ENCODE data around the gene TCF7L2.

Gene TCF7L2

DNA sequence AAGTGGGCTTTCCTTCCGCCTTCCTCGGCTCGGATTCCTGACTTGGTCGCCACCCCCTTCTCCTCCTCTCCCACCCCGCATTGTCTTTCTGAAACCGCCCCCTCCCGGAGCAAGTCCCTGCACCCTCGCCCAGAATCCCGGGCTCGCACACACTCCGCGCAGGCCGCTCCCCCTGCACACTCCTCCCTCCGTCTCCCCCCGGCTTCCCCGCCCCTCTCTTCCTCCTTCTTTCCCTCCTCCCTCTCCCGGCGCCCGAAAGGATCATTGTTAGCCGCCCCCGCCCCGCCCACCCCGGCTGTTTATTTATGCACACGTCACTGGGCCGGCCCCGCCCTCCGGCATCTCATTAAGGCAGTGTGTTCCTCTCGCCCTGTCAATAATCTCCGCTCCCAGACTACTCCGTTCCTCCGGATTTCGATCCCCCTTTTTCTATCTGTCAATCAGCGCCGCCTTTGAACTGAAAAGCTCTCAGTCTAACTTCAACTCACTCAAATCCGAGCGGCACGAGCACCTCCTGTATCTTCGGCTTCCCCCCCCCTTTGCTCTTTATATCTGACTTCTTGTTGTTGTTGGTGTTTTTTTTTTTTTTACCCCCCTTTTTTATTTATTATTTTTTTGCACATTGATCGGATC, at the start of gene TCF7L2:
Gene TCF7L2, plus strand, starts transcription at position 373 of the 633 bp plus-strand sequence. CDS start 510 bp downstream, outside the sequence.
- DNase-seq (ENCODE audit: low read depth in 2 of 2, low spot score in 1 of 2): peak; percentile 25 to 28

DNA sequence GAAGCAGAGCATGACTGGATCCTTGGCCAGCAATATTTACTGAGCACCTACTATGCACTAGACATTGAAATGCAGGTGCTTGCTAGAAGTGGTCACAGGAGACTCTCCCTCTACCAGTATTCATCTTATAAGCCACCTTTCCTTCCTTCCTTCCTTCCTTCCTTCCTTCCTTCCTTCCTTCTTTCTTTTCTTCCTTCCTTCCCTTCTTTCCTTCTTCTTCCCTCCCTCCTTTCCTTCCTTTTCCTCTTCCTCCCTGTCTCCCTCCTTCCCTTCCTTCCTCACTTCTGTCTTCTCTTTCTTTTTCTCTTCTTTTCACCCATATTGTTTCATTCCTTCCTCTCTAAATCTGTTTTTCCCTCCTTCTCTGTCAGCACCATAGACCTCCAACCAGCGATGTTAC, 47.3 kb upstream of the TCF7L2 start:
- DNase-seq (ENCODE audit: low read depth in 2 of 2, low spot score in 1 of 2): no peak

DNA sequence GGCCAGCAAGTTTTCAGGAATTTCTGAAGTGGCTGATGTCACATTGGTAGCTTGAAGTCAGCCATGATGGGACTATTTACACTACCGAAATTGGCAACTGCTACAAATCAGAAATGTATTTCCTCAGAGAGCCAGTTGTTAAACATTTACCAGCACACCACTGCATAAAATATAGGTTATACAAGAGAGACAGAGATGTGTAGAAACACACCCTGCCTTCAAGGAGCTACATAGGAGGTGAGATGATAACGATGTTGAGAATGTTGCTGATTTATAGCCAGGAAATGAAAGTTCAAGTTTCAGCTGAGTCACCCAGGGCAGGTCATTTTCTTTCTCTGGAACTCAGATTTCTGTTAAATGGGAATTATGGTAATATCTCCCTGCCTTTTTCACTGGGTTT, 46.0 kb upstream of the TCF7L2 start:
- DNase-seq (ENCODE audit: low read depth in 2 of 2, low spot score in 1 of 2): no peak

DNA sequence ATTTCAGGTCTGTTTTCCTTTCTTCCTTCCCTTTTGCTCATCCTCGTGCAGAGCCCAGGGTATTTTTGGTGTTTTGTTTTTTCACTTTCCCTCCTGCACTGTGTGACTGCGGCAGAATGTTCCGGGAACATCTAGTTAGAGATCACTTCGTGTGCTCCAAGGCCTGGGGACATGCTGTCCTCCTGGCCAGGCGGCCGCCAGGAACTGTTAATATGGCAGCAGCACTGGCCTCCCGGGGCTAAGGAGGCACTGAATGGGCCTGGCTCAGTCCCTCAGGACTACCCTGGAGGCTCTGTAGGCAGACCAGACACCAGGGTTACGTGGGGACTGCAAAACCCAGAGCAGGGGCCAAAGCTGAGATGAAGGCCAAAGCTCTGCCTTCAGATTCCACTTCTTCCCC, 43.1 kb upstream of the TCF7L2 start:
- DNase-seq (ENCODE audit: low read depth in 2 of 2, low spot score in 1 of 2): no peak

DNA sequence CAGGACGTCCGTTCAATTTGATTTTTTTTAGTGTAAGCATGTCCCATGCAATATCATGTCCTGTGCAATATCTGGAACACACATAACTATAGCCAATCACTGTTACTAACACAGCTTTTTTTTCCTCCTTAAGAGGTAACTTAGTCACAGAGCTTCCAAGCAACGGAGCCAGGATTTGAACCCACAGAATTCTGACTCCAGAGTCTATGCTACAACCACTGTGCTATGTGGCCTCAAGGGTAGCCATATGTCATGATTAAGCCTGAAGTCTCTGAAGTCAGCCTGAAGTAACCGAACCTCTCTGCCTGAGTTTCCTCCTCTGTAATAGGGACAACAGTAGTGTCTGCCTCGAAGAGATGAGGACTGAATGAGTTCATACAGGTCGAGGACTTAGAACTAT, 42.2 kb upstream of the TCF7L2 start:
- DNase-seq (ENCODE audit: low read depth in 2 of 2, low spot score in 1 of 2): no peak

DNA sequence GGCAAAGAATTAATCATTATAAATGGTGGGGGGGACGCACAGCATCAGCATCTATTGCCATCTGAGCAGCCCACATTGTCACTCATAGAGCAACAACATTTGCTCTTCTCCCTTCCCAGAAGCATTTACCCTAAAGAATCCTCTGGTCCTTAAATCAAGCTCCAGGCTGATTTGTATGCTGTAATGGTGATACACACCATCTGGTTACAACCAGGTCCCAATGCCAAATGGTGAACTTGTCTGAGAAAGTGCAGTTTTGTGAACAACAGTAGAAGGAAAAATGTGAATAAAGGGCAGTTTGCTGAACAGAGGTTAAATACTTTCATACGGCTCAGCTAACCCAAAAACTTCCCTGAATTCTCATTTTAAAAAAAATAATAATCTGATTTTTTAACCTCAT, 38.8 kb upstream of the TCF7L2 start:
- no peak for DNase-seq (ENCODE audit: low read depth in 2 of 2, low spot score in 1 of 2)

DNA sequence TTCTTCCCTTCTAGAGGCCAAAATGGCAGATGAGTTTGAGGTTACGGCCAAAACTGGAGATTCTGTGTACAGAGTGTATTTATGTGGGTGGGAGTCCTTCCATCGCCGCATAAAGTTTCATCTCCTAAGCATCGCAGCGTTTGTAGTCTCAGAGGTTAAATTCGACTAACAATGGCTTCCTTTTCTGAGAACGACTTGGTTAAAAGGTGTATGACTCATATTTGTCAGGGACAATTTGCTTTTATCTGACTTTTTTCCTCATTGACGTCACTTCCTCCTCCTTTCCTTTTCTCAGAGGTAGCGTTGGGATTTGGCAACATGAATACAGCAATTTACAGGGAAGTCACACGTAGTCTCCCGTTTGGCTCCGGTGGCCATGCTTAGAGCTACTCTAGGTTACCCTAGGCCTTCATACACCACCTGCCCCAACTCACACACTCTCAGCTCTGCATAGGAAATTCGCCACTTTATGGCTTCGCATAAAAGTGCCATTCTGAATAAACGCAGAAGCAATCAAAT, 37.6 kb upstream of the TCF7L2 start:
- DNase-seq (ENCODE audit: low read depth in 2 of 2, low spot score in 1 of 2): no peak

DNA sequence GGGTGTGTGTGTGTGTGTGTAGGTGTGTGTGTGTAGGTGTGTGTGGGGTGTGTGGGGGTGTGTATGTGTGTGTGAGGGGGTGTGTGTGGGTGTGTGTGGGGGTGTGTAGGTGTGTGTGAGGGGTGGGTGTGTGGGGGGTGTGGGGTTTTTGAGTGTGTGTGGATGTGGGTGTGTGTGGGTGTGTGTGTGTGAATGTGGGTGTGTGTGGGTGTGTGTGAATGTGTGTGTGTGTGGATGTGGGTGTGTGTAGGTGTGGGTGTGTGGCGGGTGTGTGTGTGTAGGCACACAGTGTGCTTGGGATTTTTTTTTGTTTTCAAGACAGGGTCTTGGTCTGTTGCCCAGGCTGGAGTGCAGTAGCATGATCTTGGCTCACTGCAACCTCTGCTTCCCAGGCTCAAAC, 36.8 kb upstream of the TCF7L2 start:
- no peak for DNase-seq (ENCODE audit: low read depth in 2 of 2, low spot score in 1 of 2)

DNA sequence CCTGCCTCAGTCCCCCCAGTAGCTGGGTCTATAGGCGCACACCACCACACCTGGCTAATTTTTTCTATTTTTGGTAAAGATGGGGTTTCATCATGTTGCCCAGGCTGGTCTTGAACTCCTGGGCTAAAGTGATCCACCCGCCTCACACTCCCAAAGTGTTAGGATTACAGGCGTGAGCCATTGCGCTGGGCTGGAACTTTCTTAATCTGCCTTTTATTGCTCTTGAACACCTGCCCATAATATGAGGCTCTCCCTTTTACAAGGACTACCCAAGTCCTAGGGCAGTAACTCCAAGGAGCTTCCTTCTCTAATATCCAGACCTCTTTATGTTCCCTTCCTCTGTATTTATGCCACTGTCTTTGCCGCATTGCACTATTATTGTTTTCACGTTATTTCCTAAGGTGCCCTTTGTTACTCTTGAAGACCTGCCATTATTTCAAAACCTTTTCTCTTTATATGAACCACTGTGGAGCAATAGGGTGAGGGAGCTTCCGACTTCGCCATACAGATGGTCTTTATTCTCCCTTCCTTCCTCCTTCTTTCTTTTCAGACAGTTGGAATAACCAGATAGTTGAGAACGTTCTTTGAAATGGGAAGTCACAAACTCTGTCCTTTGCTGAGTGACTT, 36.3 kb upstream of the TCF7L2 start:
- DNase-seq (ENCODE audit: low read depth in 2 of 2, low spot score in 1 of 2): no peak

DNA sequence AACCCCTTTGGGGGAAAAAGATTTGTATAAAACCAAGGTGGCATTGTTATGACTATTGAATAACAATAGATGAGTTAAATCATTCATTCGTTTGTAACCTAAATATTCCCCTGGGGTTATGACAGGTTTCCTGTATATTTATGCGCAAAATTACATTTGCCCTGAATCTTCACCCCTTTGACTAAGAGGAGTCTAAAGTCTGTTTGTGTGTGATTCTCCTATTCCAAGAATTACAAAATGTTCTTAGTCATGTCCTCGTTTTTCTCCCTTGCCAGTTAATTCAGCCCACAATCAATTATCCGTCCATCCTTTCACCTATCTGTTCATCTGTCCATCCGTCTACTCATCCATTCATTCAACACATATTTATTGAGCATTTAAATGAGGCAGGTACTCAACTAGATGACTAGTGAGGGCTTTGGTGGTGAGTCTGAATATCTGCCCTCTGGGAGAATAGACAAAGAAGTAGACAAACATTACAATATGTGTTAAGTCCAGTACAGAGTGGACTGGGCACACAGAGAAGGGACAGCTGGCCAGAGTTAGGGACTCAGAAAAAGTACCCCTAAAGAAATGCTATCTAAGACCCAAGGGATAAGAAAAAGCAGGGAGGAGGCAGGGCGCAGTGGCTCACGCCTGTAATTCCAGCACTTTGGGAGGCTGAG, 35.6 kb upstream of the TCF7L2 start:
- no peak for DNase-seq (ENCODE audit: low read depth in 2 of 2, low spot score in 1 of 2)

DNA sequence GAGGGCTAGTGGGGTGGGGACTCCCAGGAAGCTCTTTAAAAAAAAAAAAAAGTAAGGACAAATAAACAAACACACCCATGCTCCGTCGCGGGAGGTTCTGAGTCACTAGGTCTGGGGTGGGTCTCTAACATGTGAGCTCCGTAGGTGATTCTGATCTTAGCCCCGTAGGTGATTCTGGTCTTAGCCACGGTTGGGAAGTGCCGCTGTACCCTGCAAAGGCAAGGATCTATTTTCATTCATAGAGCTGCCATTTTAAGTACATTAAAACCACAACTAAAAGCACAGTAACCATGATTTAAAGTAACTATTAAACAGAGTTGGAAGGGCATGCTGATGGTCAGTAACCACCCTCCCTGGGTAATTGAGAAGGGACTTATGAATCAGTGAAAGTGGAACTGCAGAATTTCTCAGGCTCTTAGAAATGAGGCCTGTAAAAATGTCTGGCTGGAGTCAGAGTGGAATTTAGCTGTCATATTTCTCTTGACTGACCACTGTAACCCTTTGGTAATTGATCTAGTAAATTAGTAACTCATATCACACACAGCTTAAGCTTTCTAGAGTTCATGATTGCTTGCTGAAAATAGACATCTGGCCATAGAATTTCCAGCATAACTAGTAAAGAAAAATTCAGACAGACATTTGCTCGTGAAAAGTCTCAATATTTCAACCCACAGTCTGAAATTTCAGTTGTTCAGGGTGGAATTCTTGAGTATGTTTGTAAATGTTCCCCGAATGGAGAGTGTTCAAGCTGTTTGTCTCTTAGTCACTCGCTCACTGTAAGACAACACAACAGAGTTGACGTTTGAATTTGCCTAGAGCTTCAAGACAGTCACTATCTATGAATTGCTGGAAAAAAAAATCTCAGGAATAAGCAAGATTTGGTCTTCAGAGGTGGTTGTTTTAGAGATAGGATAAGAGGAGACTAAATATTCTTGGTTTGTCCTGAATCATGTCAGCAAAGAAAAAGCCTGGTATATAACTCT, 34.2 kb upstream of the TCF7L2 start:
- no peak for DNase-seq (ENCODE audit: low read depth in 2 of 2, low spot score in 1 of 2)

DNA sequence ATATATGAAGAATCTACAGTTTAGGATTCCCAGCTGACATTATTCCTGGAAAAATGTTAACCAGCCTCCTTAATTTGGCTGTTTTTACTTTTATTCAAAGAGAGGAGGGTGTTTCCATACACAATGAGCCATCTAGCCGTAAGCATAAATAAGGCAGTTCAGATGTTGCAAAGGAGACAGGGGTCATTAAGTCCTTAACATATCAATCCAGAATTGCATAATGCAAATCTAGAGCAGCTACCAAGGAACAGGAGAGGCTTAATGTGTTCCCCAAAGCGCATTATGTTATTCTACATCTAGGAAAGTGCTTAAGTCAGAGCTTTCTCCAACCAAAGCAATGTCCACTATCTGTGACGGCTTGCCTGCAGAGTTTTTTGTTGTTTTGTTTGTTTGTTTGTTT, 32.4 kb upstream of the TCF7L2 start:
- no peak for DNase-seq (ENCODE audit: low read depth in 2 of 2, low spot score in 1 of 2)

DNA sequence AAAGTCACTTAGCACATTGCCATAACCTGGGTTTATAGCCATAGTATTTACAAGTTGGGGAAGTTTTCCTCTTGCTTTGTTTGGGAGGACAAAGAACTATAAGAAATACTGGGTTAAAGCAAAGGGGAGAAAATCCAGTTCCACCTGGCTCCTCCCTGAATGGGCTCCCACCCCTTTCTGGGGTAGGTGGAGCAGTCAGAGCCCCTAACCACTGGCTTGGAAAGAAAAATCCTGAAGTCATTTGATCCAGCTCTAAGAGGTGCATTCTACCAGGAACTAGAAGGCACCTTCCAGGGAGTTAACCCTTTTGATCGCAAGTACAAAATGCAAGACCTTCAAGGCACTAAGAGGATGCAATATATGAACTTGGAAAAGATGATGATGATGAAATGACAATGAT, 31.3 kb upstream of the TCF7L2 start:
- DNase-seq (ENCODE audit: low read depth in 2 of 2, low spot score in 1 of 2): no peak

DNA sequence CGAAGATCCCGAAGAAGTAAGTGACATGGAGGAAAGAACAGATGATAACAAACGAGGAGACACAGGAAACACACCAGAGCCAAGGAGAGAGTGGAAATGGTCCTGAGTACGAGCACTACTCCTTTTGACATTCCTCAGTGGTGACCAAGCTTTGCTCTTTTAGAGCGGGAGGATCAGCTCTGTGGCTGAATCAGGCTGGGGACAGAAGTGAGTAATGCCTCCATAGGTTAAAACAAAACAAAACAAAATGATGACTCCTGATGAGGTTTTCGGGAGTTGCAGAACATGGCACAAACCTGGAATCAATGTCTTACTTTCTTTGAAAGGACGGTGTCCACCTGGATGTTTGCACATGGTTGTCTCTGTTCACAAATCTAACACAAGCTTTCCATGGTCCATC, 30.3 kb upstream of the TCF7L2 start:
- DNase-seq (ENCODE audit: low read depth in 2 of 2, low spot score in 1 of 2): no peak

DNA sequence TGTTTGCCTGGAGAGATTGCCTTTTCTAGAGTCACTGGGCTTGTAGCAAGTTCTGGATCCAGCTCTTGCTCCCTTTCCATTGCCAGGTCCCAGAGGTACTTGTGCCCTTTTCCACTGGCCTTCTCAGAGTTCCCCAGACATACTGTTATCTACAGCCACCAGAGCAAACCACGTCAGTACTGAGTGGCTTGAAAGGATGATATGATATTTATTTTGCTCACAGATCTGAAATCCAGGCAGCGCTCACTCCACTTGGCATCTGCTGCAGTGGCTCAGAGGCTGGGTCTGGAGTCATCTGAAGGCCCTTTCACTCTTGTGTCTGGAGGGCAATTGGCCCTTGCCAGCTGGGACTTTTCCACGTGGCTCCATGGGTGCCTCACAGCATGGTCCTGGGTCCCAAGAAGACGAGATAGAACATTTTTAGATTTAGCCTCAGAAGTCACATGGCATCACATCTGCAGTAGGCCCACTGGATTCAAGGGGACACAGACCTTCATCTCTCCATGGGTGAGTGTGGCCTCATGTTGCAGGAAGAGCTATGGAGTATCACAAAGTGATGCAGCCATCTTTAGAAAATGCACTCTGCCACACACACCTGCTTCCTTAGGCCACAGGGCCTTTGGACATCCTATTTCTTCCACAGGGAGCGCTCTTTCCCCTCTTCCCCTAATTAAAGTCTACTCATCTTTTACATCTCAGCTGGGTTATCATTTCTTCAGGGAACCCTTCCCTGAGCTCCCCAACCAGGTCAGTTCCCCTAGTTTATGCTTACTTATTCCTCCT, 22.9 kb upstream of the TCF7L2 start:
- no peak for DNase-seq (ENCODE audit: low read depth in 2 of 2, low spot score in 1 of 2)

DNA sequence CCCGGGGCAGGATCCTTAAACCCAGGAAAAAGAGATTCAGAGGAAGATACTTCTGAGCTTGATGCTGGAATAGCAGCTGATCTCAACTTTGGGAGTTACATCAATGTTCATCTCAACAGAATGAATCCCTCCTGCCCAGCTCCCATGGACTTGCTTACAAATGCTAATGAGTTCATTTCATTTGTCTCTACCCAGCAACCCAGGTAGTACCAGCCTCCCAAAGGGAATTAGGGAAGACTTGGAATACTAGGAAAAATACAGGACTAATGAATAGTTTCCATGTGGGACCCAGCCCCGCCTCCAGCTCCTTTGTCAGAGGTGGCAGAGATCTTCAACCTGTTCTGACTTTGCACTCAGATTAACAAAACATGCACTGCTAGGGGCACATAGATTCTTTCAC, 22.1 kb upstream of the TCF7L2 start:
- DNase-seq (ENCODE audit: low read depth in 2 of 2, low spot score in 1 of 2): no peak

DNA sequence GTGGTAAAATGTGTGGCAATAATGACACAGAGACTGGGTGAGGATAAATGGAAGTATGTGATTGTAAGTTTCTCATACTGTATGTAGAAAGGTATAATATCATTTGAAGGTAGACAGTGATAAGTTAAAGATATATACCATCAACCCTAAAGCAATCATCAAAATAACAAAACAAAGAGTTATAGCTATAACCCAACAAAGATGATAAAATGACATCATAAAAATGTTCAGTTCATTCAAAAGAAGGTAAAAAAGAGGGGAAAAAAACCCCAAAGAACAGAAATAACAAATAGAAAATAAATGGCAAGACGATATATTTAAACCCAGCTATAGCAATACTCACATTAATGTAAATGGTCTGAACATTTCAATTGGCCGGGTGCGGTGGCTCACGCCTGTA, 17.4 kb upstream of the TCF7L2 start:
- no peak for DNase-seq (ENCODE audit: low read depth in 2 of 2, low spot score in 1 of 2)

DNA sequence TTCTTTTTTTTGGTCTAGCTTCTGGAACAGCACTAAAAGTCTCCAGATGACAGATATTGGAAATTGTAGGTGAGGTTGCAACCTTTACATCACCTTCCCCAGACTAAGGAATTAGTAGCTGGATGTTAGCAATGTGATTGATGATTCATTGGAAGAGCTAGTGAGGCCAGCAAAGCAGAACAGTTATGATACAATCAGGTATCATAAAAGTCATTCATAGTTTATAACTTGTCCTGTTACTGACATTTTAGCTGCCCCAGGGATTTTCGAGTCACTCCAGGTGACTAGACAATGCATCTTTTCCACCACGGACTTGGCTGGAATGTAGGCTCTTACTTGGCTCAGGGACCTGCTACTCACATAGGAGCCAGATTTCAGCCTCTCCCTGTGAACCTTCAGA, 15.9 kb upstream of the TCF7L2 start:
- DNase-seq (ENCODE audit: low read depth in 2 of 2, low spot score in 1 of 2): no peak

DNA sequence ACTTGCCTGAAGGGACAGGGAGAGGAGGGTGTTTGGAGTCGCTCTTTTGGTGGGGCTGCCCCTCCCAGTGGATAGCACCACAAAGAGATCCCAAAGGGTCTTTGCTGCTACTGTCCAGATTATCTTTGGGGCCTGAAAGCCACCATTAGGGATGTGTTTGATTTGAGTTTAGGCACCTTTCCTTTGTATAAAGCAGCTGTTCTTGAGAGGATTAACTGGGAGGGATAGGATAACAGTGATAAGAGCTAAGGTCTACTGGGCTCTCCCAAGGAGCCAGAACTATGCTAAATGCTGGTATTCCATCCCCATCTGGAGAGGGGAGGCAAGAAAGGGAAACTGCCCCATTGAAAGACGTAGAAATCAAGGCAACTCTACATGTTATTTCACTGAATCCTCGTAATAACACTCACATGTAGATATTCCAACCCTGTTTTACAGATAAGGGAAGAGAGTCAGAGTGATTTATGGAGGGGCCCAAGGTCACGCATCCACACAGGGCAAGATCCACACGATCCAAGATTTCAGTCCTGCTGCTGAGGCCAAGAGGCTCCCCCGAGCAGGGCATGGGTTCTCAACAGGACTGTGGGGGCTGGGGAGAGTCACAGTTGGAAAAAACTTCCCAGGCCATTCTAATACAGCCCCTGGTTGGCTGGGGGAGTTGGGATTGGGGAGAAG, 11.1 kb upstream of the TCF7L2 start:
- DNase-seq (ENCODE audit: low read depth in 2 of 2, low spot score in 1 of 2): no peak

DNA sequence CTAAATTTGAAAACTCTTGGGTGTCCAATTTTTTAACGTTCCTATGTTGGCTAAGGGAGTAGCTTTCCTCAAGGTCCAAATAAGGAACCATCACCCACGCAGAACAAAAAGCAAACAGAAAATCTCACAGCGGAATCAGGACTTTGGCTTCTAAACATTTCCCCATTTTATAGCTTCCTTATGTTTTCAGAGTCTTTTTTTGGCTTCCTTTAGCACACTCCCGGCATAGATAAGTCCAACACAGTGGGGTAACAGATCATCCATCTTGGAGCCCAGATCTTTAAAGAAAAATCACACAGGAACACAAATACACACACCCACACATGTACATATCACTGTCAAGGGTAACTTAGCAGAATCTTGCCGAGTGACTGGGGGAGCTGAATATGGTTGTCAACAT, 4.2 kb upstream of the TCF7L2 start:
- DNase-seq (ENCODE audit: low read depth in 2 of 2, low spot score in 1 of 2): no peak
